ENCODE data around the gene CGRRF1. TPM values are rescaled to one million over a fixed set of nuclear protein-coding genes. Genes with fewer than 3 reads are reported as not detected.

Gene CGRRF1
- total RNA-seq, 1 experiment from 2014 or later, result 19.1 TPM

- Mint-ChIP-seq H3K27me3 (ENCODE audit: low read depth) (peaks cover 3% of the 10 kb centered on the region; the same call in 1 of the 2 replicates), H3K4me1 (peaks cover 5% of the 10 kb centered on the region in 2 experiments), H3K9me3 (no peaks in the 10 kb centered on the region), H3K36me3 (ENCODE audit: insufficient read depth in 1 of 3, low read depth in 3 of 3) (no peaks in the 10 kb centered on the region), H3K27ac (no peak overlapping the region; a peak in 1 of 7 replicates), H3K4me3 (no peak overlapping the region)
- no peak overlapping the region for H3K4me2 ChIP-seq (ENCODE audit: insufficient read depth, insufficient read length, low read length)
- no peak overlapping the region for H3K23ac ChIP-seq (ENCODE audit: insufficient read length, low read depth, low read length)
- no peak overlapping the region for H3K4ac ChIP-seq (ENCODE audit: low read depth, low read length)
- no peak overlapping the region for H4K5ac ChIP-seq (ENCODE audit: insufficient read length, low read depth, low read length)
- no peaks in the 10 kb centered on the region for H3K79me2 ChIP-seq (ENCODE audit: insufficient read depth, low read length)
- TF ChIP-seq CTCF (conservative IDR thresholded peaks at IDR 0.05), result peak; percentile 26; the same call in 1 of the 3 replicates
- no peak overlapping the region for H3K9ac ChIP-seq (ENCODE audit: extremely low read depth, insufficient read length, low read length)
- no peaks in the 10 kb centered on the region for H4K20me1 ChIP-seq (ENCODE audit: control insufficient read depth, insufficient read depth, insufficient read length)
- no peak overlapping the region for H3K56ac ChIP-seq (ENCODE audit: insufficient read length, low read depth, low read length)
- DNase-seq, result no peak
- no peaks in the 10 kb centered on the region for H3K23me2 ChIP-seq (ENCODE audit: insufficient read length, low read depth, low read length, poor library complexity, severe bottlenecking)
- H3K4me1 ChIP-seq (ENCODE audit: insufficient read depth, low read length), result peaks cover 3% of the 10 kb centered on the region; the same call in 1 of the 2 replicates
- no peak overlapping the region for H2AFZ ChIP-seq (ENCODE audit: low read length)
- H3K18ac ChIP-seq (ENCODE audit: insufficient read length, low read depth, low read length), result no peak overlapping the region
- no peak overlapping the region for H2BK12ac ChIP-seq (ENCODE audit: insufficient read length, low read depth, low read length)
- no peak overlapping the region for H2BK5ac ChIP-seq (ENCODE audit: insufficient read length, low read length)
- no peaks in the 10 kb centered on the region for H3K27me3 ChIP-seq (ENCODE audit: insufficient read depth, low read length)
- H2BK120ac ChIP-seq (ENCODE audit: low read depth, low read length, poor library complexity, severe bottlenecking), result no peak overlapping the region
- no peak overlapping the region for H3T11ph ChIP-seq (ENCODE audit: low read length)
- H2BK20ac ChIP-seq (ENCODE audit: low read depth, low read length, poor library complexity, severe bottlenecking), result no peak overlapping the region
- no CpG with 5 or more reads among the region's 2 CpGs for WGBS (ENCODE audit: extremely low coverage, insufficient read length, low lambda C conversion rate)
- H4K91ac ChIP-seq (ENCODE audit: insufficient read length, low read depth, low read length), result no peak overlapping the region
- H2BK15ac ChIP-seq (ENCODE audit: low read depth, low read length), result no peak overlapping the region
- H4K8ac ChIP-seq (replicated peaks; ENCODE audit: insufficient read length, low read depth, low read length), result no peak overlapping the region
- no peak overlapping the region for H3K27ac ChIP-seq (ENCODE audit: insufficient read length, low read depth, low read length)
- H2AK5ac ChIP-seq (ENCODE audit: insufficient read length, low read length), result no peak overlapping the region
- H3K14ac ChIP-seq (ENCODE audit: insufficient read depth, low read length), result no peak overlapping the region
- no peaks in the 10 kb centered on the region for H3K79me1 ChIP-seq (ENCODE audit: insufficient read depth, low read depth, low read length, poor library complexity, severe bottlenecking)
- H3K9me3 ChIP-seq (ENCODE audit: control insufficient read depth, low read depth, low read length), result no peaks in the 10 kb centered on the region
Observed at GRCh38 chr14:54555651-54556050, 45.9 kb downstream of the CGRRF1 start.

Measured in H9 (cell line).